ENCODE data around the gene MYO18A. TPM values are rescaled to one million over a fixed set of nuclear protein-coding genes. Genes with fewer than 3 reads are reported as not detected.

Gene MYO18A
- total and polyA plus RNA-seq, 2 donors from 2014 or later: 25.6 to 60.7 TPM

- no peaks in the 10 kb centered on the region for H3K9me3 ChIP-seq (ENCODE audit: control insufficient read depth in 2 of 3, insufficient read depth in 1 of 3, low read length in 3 of 3)
- DNase-seq (no peak), FAIRE-seq (no peak)
- intact Hi-C loops (cut with DNase I): no loop called here
- H3K4me3 ChIP-seq (ENCODE audit: low read length in 3 of 3): no peak overlapping the region
- no peak for TF ChIP-seq CTCF (IDR thresholded peaks at IDR 0.05; ENCODE audit: borderline replicate concordance, extremely low read depth, insufficient read depth)
- no peaks in the 10 kb centered on the region for H3K4me1 ChIP-seq (ENCODE audit: control insufficient read depth in 2 of 3, insufficient read depth in 2 of 3, low read depth in 1 of 3, low read length in 3 of 3)
- H3K36me3 ChIP-seq (ENCODE audit: control insufficient read depth in 2 of 3, insufficient read depth in 3 of 3, low read length in 3 of 3): peaks cover 0 to 5% (median 2%) of the 10 kb centered on the region in 3 donors
- H3K27ac ChIP-seq (ENCODE audit: low read depth in 2 of 2, low read length in 2 of 2): no peak overlapping the region
- H3K27me3 ChIP-seq (ENCODE audit: control insufficient read depth, insufficient read depth, low read length): no peaks in the 10 kb centered on the region
- H3K9ac ChIP-seq (ENCODE audit: low read length in 3 of 3): no peak overlapping the region
Observed at GRCh38 chr17:29059281-29059680, 120.9 kb downstream of the MYO18A start.

DNA sequence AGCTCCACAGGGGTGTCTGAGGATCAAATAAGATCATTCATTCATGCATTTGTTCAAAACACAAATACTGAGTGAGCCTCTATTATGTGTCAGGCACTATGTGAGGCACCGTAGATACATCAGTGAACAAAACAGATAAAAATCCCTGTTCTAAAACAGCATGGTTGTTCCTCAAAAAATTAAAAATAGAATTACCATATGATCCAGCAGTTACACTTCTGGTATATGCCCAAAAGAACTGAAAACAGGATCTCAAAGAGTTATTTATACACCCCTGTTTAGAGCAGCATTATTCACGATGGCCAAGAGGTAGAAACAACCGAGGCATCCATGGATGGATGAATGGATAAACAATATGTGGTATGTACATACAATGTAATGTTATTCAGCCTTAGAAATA, 121.8 kb downstream of the MYO18A start:
- H3K36me3 ChIP-seq (ENCODE audit: control insufficient read depth in 2 of 3, insufficient read depth in 3 of 3, low read length in 3 of 3): peaks cover 0 to 5% (median 2%) of the 10 kb centered on the region in 3 donors
- H3K27me3 ChIP-seq (ENCODE audit: control insufficient read depth, insufficient read depth, low read length): no peaks in the 10 kb centered on the region
- no peaks in the 10 kb centered on the region for H3K9me3 ChIP-seq (ENCODE audit: control insufficient read depth in 2 of 3, insufficient read depth in 1 of 3, low read length in 3 of 3)
- no peaks in the 10 kb centered on the region for H3K4me1 ChIP-seq (ENCODE audit: control insufficient read depth in 2 of 3, insufficient read depth in 2 of 3, low read depth in 1 of 3, low read length in 3 of 3)
- no peak overlapping the region for H3K9ac ChIP-seq (ENCODE audit: low read length in 3 of 3)
- DNase-seq: no peak
- no peak overlapping the region for H3K4me3 ChIP-seq (ENCODE audit: low read length in 3 of 3)
- intact Hi-C loops (cut with DNase I): no loop called here
- TF ChIP-seq CTCF (IDR thresholded peaks at IDR 0.05; ENCODE audit: borderline replicate concordance, extremely low read depth, insufficient read depth): no peak
- no peak for FAIRE-seq
- no peak overlapping the region for H3K27ac ChIP-seq (ENCODE audit: low read depth in 2 of 2, low read length in 2 of 2)

GRCh38 chr17:29057361-29057760, 122.8 kb downstream of the MYO18A start:
- H3K4me1 ChIP-seq (ENCODE audit: control insufficient read depth in 2 of 3, insufficient read depth in 2 of 3, low read depth in 1 of 3, low read length in 3 of 3): no peaks in the 10 kb centered on the region
- intact Hi-C loops (cut with DNase I): no loop called here
- no peak for DNase-seq
- no peak overlapping the region for H3K4me3 ChIP-seq (ENCODE audit: low read length in 3 of 3)
- TF ChIP-seq CTCF (IDR thresholded peaks at IDR 0.05; ENCODE audit: borderline replicate concordance, extremely low read depth, insufficient read depth): no peak
- no peaks in the 10 kb centered on the region for H3K27me3 ChIP-seq (ENCODE audit: control insufficient read depth, insufficient read depth, low read length)
- H3K9me3 ChIP-seq (ENCODE audit: control insufficient read depth in 2 of 3, insufficient read depth in 1 of 3, low read length in 3 of 3): no peaks in the 10 kb centered on the region
- no peak for FAIRE-seq
- H3K9ac ChIP-seq (ENCODE audit: low read length in 3 of 3): no peak overlapping the region
- no peak overlapping the region for H3K27ac ChIP-seq (ENCODE audit: low read depth in 2 of 2, low read length in 2 of 2)
- peaks cover 0 to 5% (median 2%) of the 10 kb centered on the region in 3 donors for H3K36me3 ChIP-seq (ENCODE audit: control insufficient read depth in 2 of 3, insufficient read depth in 3 of 3, low read length in 3 of 3)

GRCh38 chr17:29054835-29055234, 125.4 kb downstream of the MYO18A start:
- H3K27ac ChIP-seq (ENCODE audit: low read depth in 2 of 2, low read length in 2 of 2): no peak overlapping the region
- FAIRE-seq (no peak), DNase-seq (peak in 4 of 5 donors; percentile 50 to 76 (median 64))
- intact Hi-C loops (cut with DNase I): no loop called here
- H3K27me3 ChIP-seq (ENCODE audit: control insufficient read depth, insufficient read depth, low read length): no peaks in the 10 kb centered on the region
- peaks cover 0 to 2% (median 0%) of the 10 kb centered on the region in 3 donors for H3K4me1 ChIP-seq (ENCODE audit: control insufficient read depth in 2 of 3, insufficient read depth in 2 of 3, low read depth in 1 of 3, low read length in 3 of 3)
- TF ChIP-seq CTCF (IDR thresholded peaks at IDR 0.05; ENCODE audit: borderline replicate concordance, extremely low read depth, insufficient read depth): no peak
- H3K4me3 ChIP-seq (ENCODE audit: low read length in 3 of 3): no peak overlapping the region
- H3K36me3 ChIP-seq (ENCODE audit: control insufficient read depth in 2 of 3, insufficient read depth in 3 of 3, low read length in 3 of 3): peaks cover 0 to 5% (median 2%) of the 10 kb centered on the region in 3 donors
- H3K9me3 ChIP-seq (ENCODE audit: control insufficient read depth in 2 of 3, insufficient read depth in 1 of 3, low read length in 3 of 3): no peaks in the 10 kb centered on the region
- no peak overlapping the region for H3K9ac ChIP-seq (ENCODE audit: low read length in 3 of 3)

All from kidney (tissue), 14 donors.